Measurements from ENCODE around the gene ANK3. TPM values are rescaled to one million over a fixed set of nuclear protein-coding genes. Genes with fewer than 3 reads are reported as not detected.

ANK3 gene
- polyA plus RNA-seq, 1 donor, result 179 TPM

- DNase-seq, result no peak
These were observed 112.0 kb downstream of the ANK3 start for GRCh38 chr10:60277656-60278055.

- DNase-seq, result no peak
These were observed 113.4 kb downstream of the ANK3 start for GRCh38 chr10:60276232-60276631.

- DNase-seq, result no peak
These were observed 118.2 kb downstream of the ANK3 start for GRCh38 chr10:60271319-60272040.

- DNase-seq, result no peak
These were observed 119.2 kb downstream of the ANK3 start for GRCh38 chr10:60270426-60270825.

GRCh38 chr10:60267802-60268201 lies 121.9 kb downstream of the ANK3 start:
- DNase-seq, result no peak

- no peak for DNase-seq
These were observed 123.2 kb downstream of the ANK3 start for GRCh38 chr10:60266513-60266912.

GRCh38 chr10:60262647-60263126 lies 127.0 kb downstream of the ANK3 start:
- DNase-seq, result no peak

GRCh38 chr10:60260321-60260720 lies 129.4 kb downstream of the ANK3 start:
- no peak for DNase-seq

- no peak for DNase-seq
These were observed 131.3 kb downstream of the ANK3 start for GRCh38 chr10:60258429-60258797.

- DNase-seq, result no peak
These were observed 131.8 kb downstream of the ANK3 start for GRCh38 chr10:60257767-60258428.

- no peak for DNase-seq
These were observed 134.9 kb downstream of the ANK3 start for GRCh38 chr10:60254776-60255175.

- DNase-seq, result no peak
These were observed 136.2 kb downstream of the ANK3 start for GRCh38 chr10:60253484-60253883.

GRCh38 chr10:60252688-60253087 lies 137.0 kb downstream of the ANK3 start:
- DNase-seq, result no peak

- DNase-seq, result no peak
These were observed 143.3 kb downstream of the ANK3 start for GRCh38 chr10:60246382-60246781.

- DNase-seq, result no peak
These were observed 150.4 kb downstream of the ANK3 start for GRCh38 chr10:60239228-60239627.

- no peak for DNase-seq
These were observed 150.9 kb downstream of the ANK3 start for GRCh38 chr10:60238759-60239100.

GRCh38 chr10:60237977-60238758 lies 151.5 kb downstream of the ANK3 start:
- no peak for DNase-seq

- no peak for DNase-seq
These were observed 152.7 kb downstream of the ANK3 start for GRCh38 chr10:60236869-60237524.

- peak; percentile 8 for DNase-seq
These were observed 154.7 kb downstream of the ANK3 start for GRCh38 chr10:60235001-60235400.

- DNase-seq, result no peak
These were observed 155.1 kb downstream of the ANK3 start for GRCh38 chr10:60234551-60234950.

GRCh38 chr10:60230892-60231291 lies 158.8 kb downstream of the ANK3 start:
- DNase-seq, result no peak

GRCh38 chr10:60224066-60224705 lies 165.5 kb downstream of the ANK3 start:
- no peak for DNase-seq

- DNase-seq, result no peak
These were observed 167.6 kb downstream of the ANK3 start for GRCh38 chr10:60222047-60222446.

Data from hindlimb muscle (tissue), 1 donor.